ENCODE data around the gene NGLY1.

GRCh38 chr3:25789209-25789595 is 6.0 kb upstream of the NGLY1 start:
- TF ChIP-seq CTCF (IDR thresholded peaks at IDR 0.05; ENCODE audit: control extremely low read depth in 1 of 3, insufficient read depth in 1 of 3, low read depth in 1 of 3, low read length in 3 of 3) (no peak), POLR2A (IDR thresholded peaks at IDR 0.05; ENCODE audit: control extremely low read depth in 1 of 2, low read depth in 2 of 2, low read length in 2 of 2) (no peak), KDM1A (IDR thresholded peaks at IDR 0.05; ENCODE audit: borderline replicate concordance, low read length) (no peak)
